Measurements from ENCODE around the gene PIP4K2A. TPM values are rescaled to one million over a fixed set of nuclear protein-coding genes. Genes with fewer than 3 reads are reported as not detected.

PIP4K2A gene
- total and polyA plus RNA-seq, 2 experiments from 2014 or later: 39.9 to 40.1 TPM

DNA sequence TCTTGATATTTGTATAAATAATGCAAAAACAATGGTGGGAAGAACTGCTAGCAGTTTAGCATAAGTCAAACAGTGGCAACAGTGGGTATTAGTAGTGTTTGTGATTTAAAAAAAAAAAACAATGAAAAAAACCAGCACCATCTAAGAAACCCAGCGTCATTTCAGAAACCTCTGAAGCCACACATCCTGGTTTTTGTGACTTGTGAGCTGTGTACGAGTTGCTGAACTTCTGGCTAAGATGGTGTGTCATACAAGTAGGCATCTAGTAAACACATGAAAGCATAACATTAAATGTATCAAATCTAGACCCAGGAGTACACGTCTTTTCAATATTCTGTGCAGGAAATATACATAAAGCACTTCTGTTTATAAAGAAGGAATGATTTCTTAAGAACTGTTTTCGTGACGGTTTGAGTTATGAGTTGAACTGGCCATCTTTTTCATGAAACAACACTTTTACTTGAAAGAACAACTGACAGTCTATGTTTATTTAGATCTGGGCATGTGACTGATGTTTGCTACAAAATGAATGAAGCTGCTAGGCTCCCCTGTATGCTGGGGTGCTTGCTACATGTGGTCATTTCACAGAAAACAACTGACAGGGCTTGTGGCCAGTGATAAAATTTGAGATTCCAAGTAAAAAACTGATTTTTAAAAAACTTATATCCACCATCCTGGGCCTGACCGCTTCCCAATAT is 143.5 kb downstream of the PIP4K2A start (continued):
- no peak for TF ChIP-seq REST (IDR thresholded peaks at IDR 0.05; ENCODE audit: unreplicated experiment)
- TF ChIP-seq CREB1 (CRISPR knock-in tag; IDR thresholded peaks at IDR 0.05; ENCODE audit: low read depth): no peak
- no peak for TF ChIP-seq NANOG (IDR thresholded peaks at IDR 0.05; ENCODE audit: borderline replicate concordance)
- TF ChIP-seq POLR2AphosphoS5 (IDR thresholded peaks at IDR 0.05; ENCODE audit: low read depth): no peak
- TF ChIP-seq, protein P1, sequence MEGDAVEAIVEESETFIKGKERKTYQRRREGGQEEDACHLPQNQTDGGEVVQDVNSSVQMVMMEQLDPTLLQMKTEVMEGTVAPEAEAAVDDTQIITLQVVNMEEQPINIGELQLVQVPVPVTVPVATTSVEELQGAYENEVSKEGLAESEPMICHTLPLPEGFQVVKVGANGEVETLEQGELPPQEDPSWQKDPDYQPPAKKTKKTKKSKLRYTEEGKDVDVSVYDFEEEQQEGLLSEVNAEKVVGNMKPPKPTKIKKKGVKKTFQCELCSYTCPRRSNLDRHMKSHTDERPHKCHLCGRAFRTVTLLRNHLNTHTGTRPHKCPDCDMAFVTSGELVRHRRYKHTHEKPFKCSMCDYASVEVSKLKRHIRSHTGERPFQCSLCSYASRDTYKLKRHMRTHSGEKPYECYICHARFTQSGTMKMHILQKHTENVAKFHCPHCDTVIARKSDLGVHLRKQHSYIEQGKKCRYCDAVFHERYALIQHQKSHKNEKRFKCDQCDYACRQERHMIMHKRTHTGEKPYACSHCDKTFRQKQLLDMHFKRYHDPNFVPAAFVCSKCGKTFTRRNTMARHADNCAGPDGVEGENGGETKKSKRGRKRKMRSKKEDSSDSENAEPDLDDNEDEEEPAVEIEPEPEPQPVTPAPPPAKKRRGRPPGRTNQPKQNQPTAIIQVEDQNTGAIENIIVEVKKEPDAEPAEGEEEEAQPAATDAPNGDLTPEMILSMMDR (conservative IDR thresholded peaks at IDR 0.05; ENCODE audit: low read depth in 2 of 2): no peak
- no peak for TF ChIP-seq STAT1 (IDR thresholded peaks at IDR 0.05; ENCODE audit: unreplicated experiment)
- no peak for TF ChIP-seq ZNF114 (CRISPR knock-in tag; IDR thresholded peaks at IDR 0.05)

DNA sequence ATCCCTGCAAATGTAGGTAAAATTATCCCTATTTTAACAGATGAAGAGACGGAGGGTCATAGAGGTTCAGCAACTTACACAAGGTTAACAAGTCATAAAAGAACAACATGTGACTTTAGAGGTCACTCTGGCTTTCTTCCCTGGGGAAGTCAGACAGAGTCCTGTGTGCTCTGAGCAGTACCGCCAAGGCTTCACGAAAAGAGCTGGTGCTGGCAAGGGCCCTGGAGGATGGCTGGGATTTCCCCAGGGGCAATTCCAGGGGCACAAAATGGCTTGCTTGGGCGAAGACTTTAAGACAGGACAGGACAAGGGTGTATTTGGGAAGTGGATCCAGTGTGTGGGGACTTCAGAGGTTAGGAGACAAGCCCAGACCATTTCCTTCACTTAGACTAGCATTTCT is 144.1 kb downstream of the PIP4K2A start:
- Mint-ChIP-seq H3K9me3 (no peaks in the 10 kb centered on the region), H3K27ac (peak overlapping the region; percentile 45; the same call in 1 of the 2 replicates), H3K27me3 (ENCODE audit: insufficient read depth, low read depth, poor library complexity) (peaks cover 5% of the 10 kb centered on the region), H3K36me3 (ENCODE audit: low read depth) (peaks cover 30% of the 10 kb centered on the region), H3K4me3 (no peak overlapping the region), H3K4me1 (peaks cover 18% of the 10 kb centered on the region)
- Histone ChIP-seq H3F3A (replicated peaks; ENCODE audit: low read depth) (no peaks in the 10 kb centered on the region), H3K4me2 (no peak overlapping the region), H4K20me1 (replicated peaks; ENCODE audit: insufficient read depth) (no peaks in the 10 kb centered on the region), H3K4me3 (no peak overlapping the region), H3K27me3 (ENCODE audit: insufficient read depth) (no peaks in the 10 kb centered on the region), H2AFZ (no peak overlapping the region), H3K9me2 (ENCODE audit: insufficient read depth) (no peaks in the 10 kb centered on the region), H3K4me1 (ENCODE audit: insufficient read depth) (peaks cover 13% of the 10 kb centered on the region), H3K79me2 (replicated peaks; ENCODE audit: insufficient read depth) (no peaks in the 10 kb centered on the region), H3K36me3 (ENCODE audit: insufficient read depth) (peaks cover 4% of the 10 kb centered on the region), H3K27ac (ENCODE audit: low read depth) (no peak overlapping the region)
- ATAC-seq: no peak
- no peak for DNase-seq (ENCODE audit: low spot score)
- TF ChIP-seq ZNF462 (CRISPR knock-in tag; IDR thresholded peaks at IDR 0.05) (no peak), ZNF331 (CRISPR knock-in tag; IDR thresholded peaks at IDR 0.05; ENCODE audit: low read depth) (no peak), ZNF114 (CRISPR knock-in tag; IDR thresholded peaks at IDR 0.05) (no peak), NANOG (IDR thresholded peaks at IDR 0.05; ENCODE audit: borderline replicate concordance) (no peak), EZH2 (IDR thresholded peaks at IDR 0.05; ENCODE audit: low read depth, unreplicated experiment) (no peak)
- TF ChIP-seq, protein P1 (conservative IDR thresholded peaks at IDR 0.05; ENCODE audit: low read depth in 2 of 2): no peak
